K562 (cell line): ENCODE data around the gene WDR55. TPM values are rescaled to one million over a fixed set of nuclear protein-coding genes. Genes with fewer than 3 reads are reported as not detected.

Source experiments
- CBX1 ChIP-seq: sonication (generic); IDR thresholded peaks from 2 replicates; pipeline ENCODE4 v1.6.1; 2016; ENCODE audit warnings: antibody characterized with exemption, low read depth, mild to moderate bottlenecking
- CHD2 ChIP-seq: IDR thresholded peaks from 2 replicates; pipeline ENCODE4 v1.6.1; 2011; ENCODE audit warnings: low read depth, low read length
- CREB5 ChIP-seq: fragments of 250-450 bp; sonication (Bioruptor Pico); IDR thresholded peaks from 2 replicates; pipeline ENCODE4 v1.5.0; 2020; ENCODE audit warnings: mild to moderate bottlenecking
- E2F4 ChIP-seq: sonication (generic); formaldehyde crosslinking; IDR thresholded peaks from 2 replicates; pipeline ENCODE4 v1.8.0; 2022; ENCODE audit warnings: mild to moderate bottlenecking, low read depth, missing genetic modification reagents
- GABPB1 ChIP-seq: sonication (generic); formaldehyde crosslinking; IDR thresholded peaks from 2 replicates; pipeline ENCODE4 v1.8.0; 2022; ENCODE audit warnings: mild to moderate bottlenecking, missing genetic modification reagents
- NFIX ChIP-seq: fragments of 250-450 bp; sonication (Bioruptor Pico); IDR thresholded peaks from 2 replicates; pipeline ENCODE4 v1.4.0; 2020; ENCODE audit warnings: low read depth, mild to moderate bottlenecking, moderate library complexity
- NR2C2 ChIP-seq, 2 experiments: fragments of 200-800 bp in 1 of 2; sonication (Bioruptor generic) in 1 of 2; sonication (generic) in 1 of 2; formaldehyde crosslinking in 1 of 2; IDR thresholded peaks; 2 replicates each; pipeline versions ENCODE4 v1.6.1 to v1.8.0; 2016 to 2022; ENCODE audit warnings: mild to moderate bottlenecking in 1 of 2, missing compliant biosample characterization in 1 of 2, missing genetic modification characterization in 1 of 2, missing genetic modification reagents in 1 of 2
- RREB1 ChIP-seq: fragments of 250-450 bp; sonication (Bioruptor Pico); IDR thresholded peaks from 2 replicates; pipeline ENCODE4 v1.4.0; 2020
- SUPT5H ChIP-seq: fragments of 450-650 bp; IDR thresholded peaks from 2 replicates; pipeline ENCODE4 v1.6.1; 2016
- TAF15 ChIP-seq: fragments of 200-400 bp; formaldehyde crosslinking; IDR thresholded peaks from 2 replicates; pipeline ENCODE4 v1.6.1; 2017; ENCODE audit warnings: mild to moderate bottlenecking, low read depth, low read length, moderate library complexity
- XRCC4 ChIP-seq: IDR thresholded peaks from one replicate; pipeline ENCODE4 v1.6.1; 2011; ENCODE audit not compliant: insufficient read depth, insufficient read length; ENCODE audit errors: extremely low read depth
- XRCC5 ChIP-seq: fragments of 200-400 bp; formaldehyde crosslinking; IDR thresholded peaks from 2 replicates; pipeline ENCODE4 v1.6.1; 2017; ENCODE audit warnings: low read depth, mild to moderate bottlenecking, low read length
- ZBTB8A ChIP-seq: fragments of 450-650 bp; IDR thresholded peaks from 2 replicates; pipeline ENCODE4 v1.6.1; 2018; ENCODE audit warnings: mild to moderate bottlenecking, moderate library complexity; ENCODE audit not compliant: partially characterized antibody
- ZNF512 ChIP-seq: IDR thresholded peaks from 2 replicates; pipeline ENCODE4 v1.6.1; 2016; ENCODE audit warnings: missing genetic modification characterization, missing compliant biosample characterization
- ZNF696 ChIP-seq: fragments of 250-450 bp; sonication (Bioruptor Pico); conservative IDR thresholded peaks from 2 replicates; pipeline ENCODE4 v1.4.0; 2020; ENCODE audit warnings: mild to moderate bottlenecking, moderate library complexity
- ZNF77 ChIP-seq: fragments of 250-450 bp; sonication (Bioruptor Pico); IDR thresholded peaks from 2 replicates; pipeline ENCODE4 v1.5.0; 2020
- polyA plus RNA-seq, 8 experiments: library from polyadenylated mRNA; depleted of rRNA in 4 of 8; stranded (reverse) in 5 of 8; unstranded in 3 of 8; fragments of >200 nt; fragmentation: Nextera tagmentation in 2 of 8; fragmentation: Illumina TruSeq in 1 of 8; extraction: Ambion mirVana in 2 of 8; extraction: Trizol in 1 of 8; gene quantifications; 2 replicates each; pipeline versions ENCODE4 v1.2.1 to v1.2.3, GENCODE V29; 2011 to 2014; ENCODE audit warnings: inconsistent platforms in 1 of 8, missing spikeins in 1 of 8
- total RNA-seq, 7 experiments: library from RNA; depleted of rRNA in 6 of 7; stranded (reverse); fragments of >200 nt in 6 of 7; fragmentation: Illumina TruSeq in 2 of 7; extraction: Trizol in 2 of 7; gene quantifications; 2 replicates each; pipeline versions ENCODE4 v1.2.1 to v1.2.3, GENCODE V29; 2011 to 2021; ENCODE audit warnings: low replicate concordance in 1 of 7

The WDR55 gene
- total and polyA plus RNA-seq, 9 of the 15 experiments (the other 6 are each of a cell fraction or from before 2014, with no cell fraction given), result 5.2 to 45.0 (median 29.3) TPM

GRCh38 chr5:140710899-140711552 lies 46.3 kb downstream of the WDR55 start (continued):
- TF ChIP-seq ZNF512 (tag), result no peak
- TF ChIP-seq SUPT5H, result peak; percentile 74
- TF ChIP-seq ZNF77 (CRISPR knock-in tag), result no peak
- TF ChIP-seq CREB5 (CRISPR knock-in tag), result no peak
- TF ChIP-seq RREB1 (CRISPR knock-in tag), result no peak
- TF ChIP-seq ZBTB8A, result peak; percentile 63
- peak; percentile 36; the same call in 1 of the 2 replicates for TF ChIP-seq GABPB1 (CRISPR knock-in tag)
- no peak for TF ChIP-seq ZNF696 (CRISPR knock-in tag)
- peak; percentile 35; the same call in 1 of the 2 replicates for TF ChIP-seq CHD2
- TF ChIP-seq E2F4 (CRISPR knock-in tag), result no peak
- TF ChIP-seq XRCC5, result peak; percentile 79; the same call in 1 of the 2 replicates
- no peak for TF ChIP-seq XRCC4
- TF ChIP-seq NFIX (CRISPR knock-in tag), result no peak
- 0 out of 2 replicates have a peak, but pooled peaks have one; percentile 15 for TF ChIP-seq CBX1
- no peak for TF ChIP-seq TAF15
- peak; percentile 11; the same call in 1 of the 2 replicates for TF ChIP-seq NR2C2 (CRISPR knock-in tag; IDR thresholded peaks at IDR 0.05)
- peak; percentile 46; the same call in 1 of the 2 replicates for TF ChIP-seq NR2C2 (tag; IDR thresholded peaks at IDR 0.05)
